Measurements from ENCODE around the gene RBM22.

GRCh38 chr5:150670948-150671310 is 29.9 kb downstream of the RBM22 start:
- TF ChIP-seq POLR2A (IDR thresholded peaks at IDR 0.05; ENCODE audit: low read length): no peak
- TF ChIP-seq CTCF (IDR thresholded peaks at IDR 0.05): no peak
- TF ChIP-seq PBX3 (IDR thresholded peaks at IDR 0.05): no peak
